KMS-11 (cell line): ENCODE data around the gene IL1R2.

Experiments
- H2AFZ ChIP-seq: fragments of 200-600 bp; sonication (generic); 2 replicates; pipeline ENCODE4 v1.6.1; 2016; ENCODE audit warnings: antibody characterized with exemption, mixed run types, low read depth
- H3K27ac ChIP-seq: fragments of 200-600 bp; sonication (generic); 2 replicates; pipeline ENCODE4 v1.6.1; 2016; ENCODE audit warnings: mild to moderate bottlenecking, mixed run types
- H3K27me3 ChIP-seq: fragments of 200-600 bp; sonication (generic); 2 replicates; pipeline ENCODE4 v1.6.1; 2017; ENCODE audit warnings: mild to moderate bottlenecking, low read depth, mixed run types, moderate library complexity; ENCODE audit not compliant: insufficient read depth
- H3K36me3 ChIP-seq: fragments of 200-600 bp; sonication (generic); 2 replicates; pipeline ENCODE4 v1.6.1; 2017; ENCODE audit warnings: mild to moderate bottlenecking, mixed run types; ENCODE audit not compliant: insufficient read depth
- H3K4me1 ChIP-seq: fragments of 200-600 bp; sonication (generic); 2 replicates; pipeline ENCODE4 v1.6.1; 2016; ENCODE audit warnings: mild to moderate bottlenecking, low read depth, mixed run types; ENCODE audit not compliant: poor library complexity, severe bottlenecking
- H3K4me2 ChIP-seq: fragments of 200-600 bp; sonication (generic); 2 replicates; pipeline ENCODE4 v1.7.0; 2016; ENCODE audit warnings: mild to moderate bottlenecking, mixed run types
- H3K4me3 ChIP-seq: fragments of 200-600 bp; sonication (generic); IDR thresholded peaks from 2 replicates; pipeline ENCODE4 v1.6.1; 2017; ENCODE audit warnings: low read depth, low read length, mixed read lengths; ENCODE audit not compliant: insufficient read depth
- H3K79me2 ChIP-seq: fragments of 200-600 bp; sonication (generic); 2 replicates; pipeline ENCODE4 v1.6.1; 2016; ENCODE audit warnings: low read depth, mixed run types; ENCODE audit not compliant: insufficient read depth
- H3K9ac ChIP-seq: fragments of 200-600 bp; sonication (generic); 2 replicates; pipeline ENCODE4 v1.6.1; 2016; ENCODE audit warnings: mild to moderate bottlenecking, mixed run types
- H4K20me1 ChIP-seq: fragments of 200-600 bp; sonication (generic); 2 replicates; pipeline ENCODE4 v1.6.1; 2016; ENCODE audit warnings: mild to moderate bottlenecking, mixed run types; ENCODE audit not compliant: insufficient read depth
- TF ChIP-seq, protein P1 (sequence below): fragments of 200-600 bp; sonication (generic); conservative IDR thresholded peaks from 2 replicates; pipeline ENCODE4 v1.6.1; 2017; ENCODE audit warnings: low read depth, mild to moderate bottlenecking, antibody characterized with exemption, low read length, moderate library complexity, mixed read lengths

The IL1R2 gene

DNA sequence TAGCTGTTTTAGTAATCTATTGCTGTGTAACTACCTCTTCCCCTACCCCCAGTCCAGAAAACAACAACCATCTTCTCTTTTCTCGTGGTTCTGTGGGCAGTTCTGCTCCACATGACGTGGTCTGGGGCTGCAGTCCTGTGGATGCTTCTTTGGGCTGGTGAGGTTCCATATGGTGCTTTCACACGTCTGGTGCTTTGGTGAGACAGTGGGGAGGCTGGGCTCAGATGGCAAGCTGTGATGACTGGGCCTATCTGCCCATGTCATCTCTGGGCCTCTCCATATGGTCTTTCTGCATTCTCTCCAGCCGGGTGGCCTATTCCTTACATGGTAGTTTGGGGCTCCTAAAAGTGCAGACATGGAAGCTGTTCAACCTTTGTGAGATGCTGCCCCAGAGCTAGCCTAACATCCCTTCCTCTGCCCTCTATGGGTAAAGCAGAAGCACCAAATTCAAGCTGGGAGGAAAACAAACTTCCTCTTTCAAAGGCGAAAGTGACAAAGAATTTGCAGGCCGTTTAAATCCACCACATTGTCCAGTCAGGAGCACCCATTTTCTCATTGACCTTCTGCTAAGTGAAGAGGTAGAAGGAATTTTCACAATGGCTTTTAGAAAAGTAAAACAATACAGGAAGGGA lies 82.5 kb downstream of the IL1R2 start:
- H3K9ac ChIP-seq, result no peak overlapping the region
- TF ChIP-seq, protein P1, sequence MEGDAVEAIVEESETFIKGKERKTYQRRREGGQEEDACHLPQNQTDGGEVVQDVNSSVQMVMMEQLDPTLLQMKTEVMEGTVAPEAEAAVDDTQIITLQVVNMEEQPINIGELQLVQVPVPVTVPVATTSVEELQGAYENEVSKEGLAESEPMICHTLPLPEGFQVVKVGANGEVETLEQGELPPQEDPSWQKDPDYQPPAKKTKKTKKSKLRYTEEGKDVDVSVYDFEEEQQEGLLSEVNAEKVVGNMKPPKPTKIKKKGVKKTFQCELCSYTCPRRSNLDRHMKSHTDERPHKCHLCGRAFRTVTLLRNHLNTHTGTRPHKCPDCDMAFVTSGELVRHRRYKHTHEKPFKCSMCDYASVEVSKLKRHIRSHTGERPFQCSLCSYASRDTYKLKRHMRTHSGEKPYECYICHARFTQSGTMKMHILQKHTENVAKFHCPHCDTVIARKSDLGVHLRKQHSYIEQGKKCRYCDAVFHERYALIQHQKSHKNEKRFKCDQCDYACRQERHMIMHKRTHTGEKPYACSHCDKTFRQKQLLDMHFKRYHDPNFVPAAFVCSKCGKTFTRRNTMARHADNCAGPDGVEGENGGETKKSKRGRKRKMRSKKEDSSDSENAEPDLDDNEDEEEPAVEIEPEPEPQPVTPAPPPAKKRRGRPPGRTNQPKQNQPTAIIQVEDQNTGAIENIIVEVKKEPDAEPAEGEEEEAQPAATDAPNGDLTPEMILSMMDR, result no peak
- no peak overlapping the region for H3K4me2 ChIP-seq
- H3K27me3 ChIP-seq, result no peaks in the 10 kb centered on the region
- no peaks in the 10 kb centered on the region for H3K36me3 ChIP-seq
- no peak overlapping the region for H3K4me3 ChIP-seq
- H3K27ac ChIP-seq, result no peak overlapping the region
- no peaks in the 10 kb centered on the region for H4K20me1 ChIP-seq
- H3K79me2 ChIP-seq, result no peaks in the 10 kb centered on the region
- H3K4me1 ChIP-seq, result no peaks in the 10 kb centered on the region
- no peak overlapping the region for H2AFZ ChIP-seq

DNA sequence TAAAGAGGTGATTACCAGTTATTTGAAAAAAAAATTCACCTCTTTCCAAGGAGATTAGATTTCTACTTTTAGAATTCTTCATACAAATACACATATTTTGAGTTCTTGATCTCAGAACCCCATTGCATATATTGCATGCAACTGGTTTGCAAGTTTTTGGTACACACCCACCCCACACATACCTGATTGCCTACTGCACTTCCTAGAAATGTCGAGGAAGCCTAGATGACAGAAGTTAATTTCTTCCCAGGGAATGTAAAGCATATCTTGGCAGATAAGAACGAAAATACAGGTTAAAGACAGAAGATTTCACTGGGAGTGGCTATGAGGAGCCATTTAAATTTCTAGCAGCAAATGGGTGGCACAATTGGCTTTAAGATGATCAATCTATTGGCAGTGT lies 83.7 kb downstream of the IL1R2 start:
- TF ChIP-seq, protein P1, result no peak
- no peaks in the 10 kb centered on the region for H4K20me1 ChIP-seq

DNA sequence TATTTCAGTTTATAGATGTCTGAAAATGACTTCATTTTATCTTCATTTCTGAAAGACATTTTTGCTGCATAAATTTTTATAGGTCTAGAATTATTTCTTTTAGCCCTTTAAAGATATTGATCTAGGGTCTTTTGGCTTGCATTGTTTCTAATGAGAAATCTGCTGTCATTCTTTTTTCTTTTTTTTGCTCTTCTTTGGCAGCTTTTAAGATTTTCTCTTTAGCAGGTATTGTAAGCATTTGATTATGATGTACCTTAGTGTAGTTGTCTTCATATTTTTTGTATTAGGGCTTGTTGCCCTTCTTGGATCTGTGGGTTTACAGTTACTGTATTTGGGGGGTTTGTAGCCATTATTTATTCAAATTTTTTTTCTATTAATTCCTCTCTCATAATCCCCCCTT lies 84.8 kb downstream of the IL1R2 start:
- Histone ChIP-seq H3K27ac (no peak overlapping the region), H3K4me2 (no peak overlapping the region), H3K27me3 (no peaks in the 10 kb centered on the region), H3K79me2 (no peaks in the 10 kb centered on the region), H3K9ac (no peak overlapping the region), H3K4me1 (no peaks in the 10 kb centered on the region), H2AFZ (no peak overlapping the region), H3K36me3 (no peaks in the 10 kb centered on the region), H3K4me3 (no peak overlapping the region), H4K20me1 (no peaks in the 10 kb centered on the region)
- TF ChIP-seq, protein P1, result no peak

More for the DNA sequence above, 83.7 kb downstream of the IL1R2 start:
- H2AFZ ChIP-seq, result no peak overlapping the region
- no peak overlapping the region for H3K4me2 ChIP-seq
- no peaks in the 10 kb centered on the region for H3K36me3 ChIP-seq
- no peaks in the 10 kb centered on the region for H3K27me3 ChIP-seq
- H3K4me1 ChIP-seq, result no peaks in the 10 kb centered on the region
- no peaks in the 10 kb centered on the region for H3K79me2 ChIP-seq
- H3K27ac ChIP-seq, result no peak overlapping the region
- H3K4me3 ChIP-seq, result no peak overlapping the region
- H3K9ac ChIP-seq, result no peak overlapping the region
